OCI-LY7 (cell line): ENCODE data around the gene GLA. TPM values are rescaled to one million over a fixed set of nuclear protein-coding genes. Genes with fewer than 3 reads are reported as not detected.

Source experiments
- BruUV-seq: library from RNA; stranded (reverse); fragments of 400-500 nt; replicated peaks from 2 replicates; lab custom pipeline; 2021; lab: Mats Ljungman, UMichigan
- CTCF ChIA-PET: fragments of 300-600 bp; sonication (Branson Sonifier 250); formaldehyde crosslinking; loops from one replicate; lab custom pipeline; 2022; ENCODE audit warnings: antibody characterized with exemption; ENCODE audit not compliant: unreplicated experiment; lab: Charles Lee
- POLR2A ChIA-PET: fragments of 300-600 bp; sonication (Branson Sonifier 250); formaldehyde crosslinking; loops from one replicate; lab custom pipeline; 2022; ENCODE audit warnings: antibody characterized with exemption; lab: Charles Lee
- DNase-seq: peaks from one replicate; pipeline ENCODE4 v3.0.0-alpha.2; 2015; ENCODE audit warnings: low spot score
- H2AFZ ChIP-seq: fragments of 200-600 bp; sonication (generic), shearing (Covaris generic); 2 replicates; pipeline ENCODE4 v1.6.1; 2014; ENCODE audit warnings: mild to moderate bottlenecking, antibody characterized with exemption, low read length, moderate library complexity
- H3K27ac ChIP-seq: fragments of 200-600 bp; sonication (generic); 2 replicates; pipeline ENCODE4 v1.5.1; 2014; ENCODE audit warnings: mixed run types, low read depth, mild to moderate bottlenecking, moderate library complexity, low read length, inconsistent platforms; ENCODE audit not compliant: poor library complexity, severe bottlenecking
- H3K36me3 ChIP-seq: fragments of 200-600 bp; sonication (generic); 2 replicates; pipeline ENCODE4 v1.6.1; 2014; ENCODE audit warnings: mild to moderate bottlenecking, antibody characterized with exemption, low read length, moderate library complexity, mixed read lengths; ENCODE audit not compliant: insufficient read depth
- H3K4me1 ChIP-seq: fragments of 200-600 bp; sonication (generic); 2 replicates; pipeline ENCODE4 v1.5.1; 2014; ENCODE audit warnings: mild to moderate bottlenecking, low read length; ENCODE audit not compliant: insufficient read depth, poor library complexity, severe bottlenecking
- H3K4me2 ChIP-seq: fragments of 200-600 bp; sonication (generic); 2 replicates; pipeline ENCODE4 v1.6.1; 2014; ENCODE audit warnings: mild to moderate bottlenecking, low read length
- H3K4me3 ChIP-seq: fragments of 200-600 bp; sonication (generic); 2 replicates; pipeline ENCODE4 v1.5.1; 2014; ENCODE audit warnings: mild to moderate bottlenecking, low read depth, low read length; ENCODE audit not compliant: poor library complexity, severe bottlenecking
- H3K79me2 ChIP-seq: fragments of 200-600 bp; sonication (generic); 2 replicates; pipeline ENCODE4 v1.6.1; 2016; ENCODE audit warnings: low read depth, mild to moderate bottlenecking, low read length, moderate library complexity, mixed read lengths; ENCODE audit not compliant: insufficient read depth
- H3K9me2 ChIP-seq: fragments of 200-600 bp; sonication (generic); 2 replicates; pipeline ENCODE4 v1.6.1; 2016; ENCODE audit warnings: mild to moderate bottlenecking, low read length, mixed read lengths; ENCODE audit not compliant: insufficient read depth
- H3K9me3 ChIP-seq: fragments of 200-600 bp; sonication (generic); 2 replicates; pipeline ENCODE4 v1.6.1; 2014; ENCODE audit warnings: mild to moderate bottlenecking, mixed run types, low read length, mixed read lengths
- H4K20me1 ChIP-seq: fragments of 200-600 bp; sonication (generic); 2 replicates; pipeline ENCODE4 v1.6.1; 2014; ENCODE audit warnings: mild to moderate bottlenecking, antibody characterized with exemption, low read length, moderate library complexity, mixed read lengths; ENCODE audit not compliant: insufficient read depth
- EZH2phosphoT487 ChIP-seq: fragments of 200-600 bp; sonication (generic); IDR thresholded peaks from 2 replicates; pipeline ENCODE4 v1.6.1; 2018; ENCODE audit warnings: low read depth, borderline replicate concordance, mild to moderate bottlenecking, mixed run types, antibody characterized with exemption, low read length, moderate library complexity, mixed read lengths
- intact Hi-C: fragments of 100-400 bp; cut with micrococcal nuclease; formaldehyde crosslinking; loops from one replicate; pipeline ENCODE4 v1.10.0; 2022; ENCODE audit not compliant: unreplicated experiment
- total RNA-seq, 2 experiments: library from RNA; depleted of rRNA in 1 of 2; stranded (reverse); fragments of >200 nt in 1 of 2; shearing (Covaris generic) in 1 of 2; gene quantifications; 2 replicates each; pipeline ENCODE4 v1.2.3, GENCODE V29; 2014 to 2022
- TF ChIP-seq, protein P1 (sequence below): fragments of 200-600 bp; sonication (generic); conservative IDR thresholded peaks from 2 replicates; pipeline ENCODE4 v1.5.1; 2014; ENCODE audit warnings: mild to moderate bottlenecking, antibody characterized with exemption, low read length, moderate library complexity, mixed read lengths

Gene GLA
- total RNA-seq, 2 experiments from 2014 or later: 48.7 to 51.1 TPM

DNA sequence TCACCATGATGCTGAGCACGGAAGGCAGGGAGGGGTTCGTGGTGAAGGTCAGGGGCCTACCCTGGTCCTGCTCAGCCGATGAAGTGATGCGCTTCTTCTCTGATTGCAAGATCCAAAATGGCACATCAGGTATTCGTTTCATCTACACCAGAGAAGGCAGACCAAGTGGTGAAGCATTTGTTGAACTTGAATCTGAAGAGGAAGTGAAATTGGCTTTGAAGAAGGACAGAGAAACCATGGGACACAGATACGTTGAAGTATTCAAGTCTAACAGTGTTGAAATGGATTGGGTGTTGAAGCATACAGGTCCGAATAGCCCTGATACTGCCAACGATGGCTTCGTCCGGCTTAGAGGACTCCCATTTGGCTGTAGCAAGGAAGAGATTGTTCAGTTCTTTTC lies 4.3 kb upstream of the GLA start:
- TF ChIP-seq, protein P1, sequence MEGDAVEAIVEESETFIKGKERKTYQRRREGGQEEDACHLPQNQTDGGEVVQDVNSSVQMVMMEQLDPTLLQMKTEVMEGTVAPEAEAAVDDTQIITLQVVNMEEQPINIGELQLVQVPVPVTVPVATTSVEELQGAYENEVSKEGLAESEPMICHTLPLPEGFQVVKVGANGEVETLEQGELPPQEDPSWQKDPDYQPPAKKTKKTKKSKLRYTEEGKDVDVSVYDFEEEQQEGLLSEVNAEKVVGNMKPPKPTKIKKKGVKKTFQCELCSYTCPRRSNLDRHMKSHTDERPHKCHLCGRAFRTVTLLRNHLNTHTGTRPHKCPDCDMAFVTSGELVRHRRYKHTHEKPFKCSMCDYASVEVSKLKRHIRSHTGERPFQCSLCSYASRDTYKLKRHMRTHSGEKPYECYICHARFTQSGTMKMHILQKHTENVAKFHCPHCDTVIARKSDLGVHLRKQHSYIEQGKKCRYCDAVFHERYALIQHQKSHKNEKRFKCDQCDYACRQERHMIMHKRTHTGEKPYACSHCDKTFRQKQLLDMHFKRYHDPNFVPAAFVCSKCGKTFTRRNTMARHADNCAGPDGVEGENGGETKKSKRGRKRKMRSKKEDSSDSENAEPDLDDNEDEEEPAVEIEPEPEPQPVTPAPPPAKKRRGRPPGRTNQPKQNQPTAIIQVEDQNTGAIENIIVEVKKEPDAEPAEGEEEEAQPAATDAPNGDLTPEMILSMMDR: no peak
- no peak for TF ChIP-seq EZH2phosphoT487
- H2AFZ ChIP-seq: no peak overlapping the region
- no peaks in the 10 kb centered on the region for H4K20me1 ChIP-seq
- no peak overlapping the region for H3K4me2 ChIP-seq
- no peaks in the 10 kb centered on the region for H3K9me3 ChIP-seq
- ChIA-PET CTCF (interaction anchor here (0.5 kb wide), 1 partner anchor 526 kb away, joined by 3 read pairs; no protein-coding TSS in a partner anchor), POLR2A (no interaction called here)
- H3K79me2 ChIP-seq: peaks cover 58% of the 10 kb centered on the region
- H3K9me2 ChIP-seq: no peaks in the 10 kb centered on the region
- peaks cover 18% of the 10 kb centered on the region for H3K4me1 ChIP-seq
- peaks cover 31% of the 10 kb centered on the region for H3K36me3 ChIP-seq
- intact Hi-C loops: no loop called here
- BruUV-seq: no TSS peak
- no peak overlapping the region for H3K27ac ChIP-seq
- no peak overlapping the region for H3K4me3 ChIP-seq
- no peak for DNase-seq

DNA sequence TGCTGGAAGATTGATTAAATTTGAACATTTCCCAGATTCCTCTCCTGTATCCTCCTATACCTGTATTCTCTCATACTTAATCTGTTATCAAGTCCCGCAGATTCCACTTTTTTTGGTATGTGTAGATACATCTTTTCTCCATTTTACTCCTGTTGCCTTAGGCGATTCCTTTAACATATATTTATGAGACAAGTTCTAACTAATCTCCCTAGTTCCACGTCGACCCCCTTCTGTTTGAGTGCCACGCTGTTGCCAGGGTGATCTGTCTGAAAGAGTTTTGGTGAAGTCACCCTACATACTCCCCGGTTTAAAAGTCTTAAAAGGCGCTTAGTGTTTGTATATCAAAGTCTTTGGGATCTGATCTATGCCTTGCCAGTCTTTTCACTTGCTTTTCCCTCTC lies 2.7 kb upstream of the GLA start:
- POLR2A ChIA-PET: no interaction called here
- DNase-seq: no peak
- no peak overlapping the region for H3K4me3 ChIP-seq
- CTCF ChIA-PET: no interaction called here
- H3K9me2 ChIP-seq: no peaks in the 10 kb centered on the region
- TF ChIP-seq, protein P1: no peak
- no peak for TF ChIP-seq EZH2phosphoT487
- H4K20me1 ChIP-seq: no peaks in the 10 kb centered on the region
- H3K4me2 ChIP-seq: peak overlapping the region; percentile 90
- peaks cover 32% of the 10 kb centered on the region for H3K36me3 ChIP-seq
- no peak overlapping the region for H2AFZ ChIP-seq
- H3K27ac ChIP-seq: no peak overlapping the region
- H3K9me3 ChIP-seq: no peaks in the 10 kb centered on the region
- intact Hi-C loops: no loop called here
- H3K79me2 ChIP-seq: peaks cover 72% of the 10 kb centered on the region
- BruUV-seq: no TSS peak
- peaks cover 16% of the 10 kb centered on the region for H3K4me1 ChIP-seq

DNA sequence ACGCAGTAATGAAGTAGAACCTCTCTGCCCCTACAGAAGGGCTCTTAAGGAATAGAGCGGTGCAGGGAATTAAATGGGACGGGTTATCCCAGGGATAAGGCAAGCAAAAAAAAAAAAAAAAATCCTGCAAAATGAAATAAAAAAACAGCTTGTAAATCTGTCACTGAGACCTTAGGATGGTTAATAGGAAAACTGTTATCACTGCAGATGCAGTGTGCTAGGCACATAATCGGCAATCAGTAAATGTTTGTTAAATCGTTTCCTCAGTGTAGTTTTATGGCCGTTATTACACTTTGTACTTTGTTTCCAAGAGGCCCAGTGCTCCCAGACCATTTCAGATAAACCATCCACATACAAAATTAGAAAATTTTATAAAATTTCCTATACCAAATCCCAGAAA lies 1.3 kb upstream of the GLA start:
- no TSS peak for BruUV-seq
- H3K9me2 ChIP-seq: no peaks in the 10 kb centered on the region
- H4K20me1 ChIP-seq: no peaks in the 10 kb centered on the region
- ChIA-PET POLR2A (no interaction called here), CTCF (no interaction called here)
- intact Hi-C loops: loop anchor here (5.0 kb wide), 1 partner anchor 62 kb away; the partner anchor contains the start of gene TIMM8A
- H3K4me3 ChIP-seq: peak overlapping the region; percentile 83
- H3K36me3 ChIP-seq: peaks cover 46% of the 10 kb centered on the region
- DNase-seq: no peak
- H3K79me2 ChIP-seq: peaks cover 81% of the 10 kb centered on the region
- H2AFZ ChIP-seq: no peak overlapping the region
- peaks cover 5% of the 10 kb centered on the region for H3K4me1 ChIP-seq
- H3K27ac ChIP-seq: peak overlapping the region; percentile 85
- TF ChIP-seq EZH2phosphoT487: no peak
- TF ChIP-seq, protein P1: no peak
- H3K4me2 ChIP-seq: peak overlapping the region; percentile 90
- no peaks in the 10 kb centered on the region for H3K9me3 ChIP-seq
